ENCODE measurements around the gene ARL1. TPM values are rescaled to one million over a fixed set of nuclear protein-coding genes. Genes with fewer than 3 reads are reported as not detected.
A peak's percentile ranks its signal among the peaks of the same experiment; 100 is the strongest.

ARL1 gene
- 78.2 to 82.5 TPM (median 78.5 TPM) in 3 replicates for total RNA-seq

DNA sequence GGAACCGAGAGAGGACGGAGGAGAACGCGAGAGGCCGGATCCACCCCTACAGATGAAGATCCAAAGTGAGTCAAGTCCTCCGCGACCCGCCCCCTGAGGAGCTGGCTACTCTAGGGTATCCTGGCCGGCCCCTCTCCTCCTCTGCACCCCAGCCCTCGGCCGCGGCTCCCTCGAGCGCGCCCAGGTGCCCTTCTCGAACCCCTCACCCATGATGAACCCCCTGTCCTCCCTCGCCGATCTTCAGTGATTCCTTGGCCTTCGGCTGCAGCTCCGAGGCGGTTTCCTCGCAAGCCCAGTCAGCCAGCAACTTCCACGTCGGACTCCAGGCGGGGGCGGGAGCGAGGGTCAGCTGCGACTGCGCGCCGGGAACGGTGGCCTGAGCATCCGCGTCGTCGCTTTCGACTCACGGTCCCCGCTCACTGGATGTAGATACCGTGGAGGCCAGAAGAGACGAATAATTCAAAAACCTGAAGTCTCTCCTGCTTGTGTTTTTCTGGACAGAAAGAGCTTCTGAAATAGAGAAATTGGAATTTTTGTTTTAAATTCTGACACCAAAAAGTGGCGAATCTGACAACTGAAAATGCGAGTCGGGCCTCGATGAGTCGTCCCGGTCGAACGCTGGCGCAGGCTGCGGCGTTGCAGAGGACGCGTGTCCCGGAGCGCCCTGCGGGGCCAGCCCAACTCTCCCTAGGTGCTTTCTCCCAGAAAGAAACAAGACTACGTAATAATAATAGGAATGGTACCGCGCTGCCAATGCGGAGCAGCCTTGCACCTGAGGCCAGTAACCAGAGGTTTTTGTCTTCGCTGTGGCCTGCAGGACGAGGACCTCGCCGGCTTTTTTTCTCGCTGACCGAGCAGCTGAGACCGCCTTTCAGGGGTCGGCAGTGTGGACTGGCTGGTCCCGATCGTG is at the start of gene ARL1:
Gene ARL1 (minus strand): TSS at position 337 of the 910 bp plus-strand sequence. CDS start 127 bp downstream, at position 210.
- peak; percentile 75 to 86 for DNase-seq (ENCODE audit: low spot score in 2 of 2, unreplicated experiment in 2 of 2)
- peak within 1 kb of the TSS; percentile 100 for H3K27ac Mint-ChIP-seq
- H3K4me1 Mint-ChIP-seq: peaks cover 21% of the 10 kb centered on the region
- peak within 1 kb of the TSS; percentile 96 for H3K4me3 Mint-ChIP-seq
- peaks cover 6% of the 10 kb centered on the region for H3K27me3 Mint-ChIP-seq (ENCODE audit: low read depth)
- peaks cover 3% of the 10 kb centered on the region for H3K36me3 Mint-ChIP-seq
- TF ChIP-seq CTCF (IDR thresholded peaks at IDR 0.05; ENCODE audit: unreplicated experiment): no peak
- H3K9me3 Mint-ChIP-seq: no peaks in the 10 kb centered on the region

GRCh38 chr12:101455685-101456084 is 48.1 kb upstream of the ARL1 start:
- peaks cover 11% of the 10 kb centered on the region for H3K9me3 Mint-ChIP-seq
- DNase-seq (ENCODE audit: low spot score in 2 of 2, unreplicated experiment in 2 of 2): no peak
- no peak overlapping the region for H3K4me3 Mint-ChIP-seq
- no peaks in the 10 kb centered on the region for H3K27me3 Mint-ChIP-seq (ENCODE audit: low read depth)
- no peak for TF ChIP-seq CTCF (IDR thresholded peaks at IDR 0.05; ENCODE audit: unreplicated experiment)
- H3K4me1 Mint-ChIP-seq: no peaks in the 10 kb centered on the region
- H3K36me3 Mint-ChIP-seq: no peaks in the 10 kb centered on the region
- no peak overlapping the region for H3K27ac Mint-ChIP-seq

DNA sequence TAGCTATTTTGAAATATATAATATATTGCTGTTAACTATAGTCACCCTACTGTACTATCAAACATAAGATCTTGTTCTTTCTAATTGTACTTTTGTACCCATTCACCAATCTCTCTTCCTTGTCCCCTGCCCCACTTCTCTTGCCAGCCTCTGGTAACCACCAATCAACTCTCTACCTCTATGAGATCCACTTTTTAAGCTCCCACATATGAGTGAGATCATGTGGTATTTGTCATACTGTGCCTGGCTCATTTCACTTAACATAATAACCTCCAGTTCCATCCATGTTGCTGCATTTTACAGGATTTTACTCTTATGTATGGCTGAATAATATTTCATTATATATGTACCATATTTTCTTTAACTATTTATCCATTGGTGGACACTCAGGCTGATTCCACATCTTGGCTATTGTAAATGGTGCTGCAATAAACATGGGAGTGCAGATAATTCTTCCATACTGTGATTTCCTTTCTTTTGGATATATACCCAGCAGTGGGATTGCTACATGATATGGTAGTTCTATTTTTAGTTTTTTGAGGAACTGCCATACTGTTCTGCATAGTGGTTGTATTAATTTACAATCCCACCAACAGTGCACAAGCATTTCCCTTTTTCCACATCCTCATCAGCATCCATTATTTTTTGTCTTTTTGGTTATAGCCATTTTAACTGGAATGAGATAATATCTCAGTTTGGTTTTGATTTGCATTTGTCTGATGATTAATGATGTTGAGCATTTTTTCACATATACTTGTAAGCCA is 34.1 kb upstream of the ARL1 start:
- no peaks in the 10 kb centered on the region for H3K36me3 Mint-ChIP-seq
- no peaks in the 10 kb centered on the region for H3K4me1 Mint-ChIP-seq
- no peak overlapping the region for H3K4me3 Mint-ChIP-seq
- no peak overlapping the region for H3K27ac Mint-ChIP-seq
- peaks cover 4% of the 10 kb centered on the region for H3K27me3 Mint-ChIP-seq (ENCODE audit: low read depth)
- DNase-seq (ENCODE audit: low spot score in 2 of 2, unreplicated experiment in 2 of 2): no peak
- TF ChIP-seq CTCF (IDR thresholded peaks at IDR 0.05; ENCODE audit: unreplicated experiment): no peak
- no peaks in the 10 kb centered on the region for H3K9me3 Mint-ChIP-seq

GRCh38 chr12:101439236-101439635 is 31.7 kb upstream of the ARL1 start:
- H3K9me3 Mint-ChIP-seq: no peaks in the 10 kb centered on the region
- no peak overlapping the region for H3K4me3 Mint-ChIP-seq
- TF ChIP-seq CTCF (IDR thresholded peaks at IDR 0.05; ENCODE audit: unreplicated experiment): no peak
- peaks cover 4% of the 10 kb centered on the region for H3K27me3 Mint-ChIP-seq (ENCODE audit: low read depth)
- no peaks in the 10 kb centered on the region for H3K4me1 Mint-ChIP-seq
- no peak for DNase-seq (ENCODE audit: low spot score in 2 of 2, unreplicated experiment in 2 of 2)
- no peaks in the 10 kb centered on the region for H3K36me3 Mint-ChIP-seq
- no peak overlapping the region for H3K27ac Mint-ChIP-seq

- TF ChIP-seq CTCF (IDR thresholded peaks at IDR 0.05; ENCODE audit: unreplicated experiment): no peak
- H3K27me3 Mint-ChIP-seq (ENCODE audit: low read depth): no peaks in the 10 kb centered on the region
- no peaks in the 10 kb centered on the region for H3K36me3 Mint-ChIP-seq
- no peaks in the 10 kb centered on the region for H3K9me3 Mint-ChIP-seq
- H3K4me3 Mint-ChIP-seq: no peak overlapping the region
- no peak overlapping the region for H3K27ac Mint-ChIP-seq
- no peak for DNase-seq (ENCODE audit: low spot score in 2 of 2, unreplicated experiment in 2 of 2)
- no peaks in the 10 kb centered on the region for H3K4me1 Mint-ChIP-seq
Measured at GRCh38 chr12:101436136-101436535, 28.6 kb upstream of the ARL1 start.
